ENCODE data around the gene ZIC5.

ZIC5 gene
- 0 to 0.22 reads per million in 2 experiments for total RNA-seq

GRCh38 chr13:99971576-99972189, at the start of gene ZIC5:
ZIC5 (minus strand) TSS chr13:99971767; CDS start chr13:99971603, 164 bp downstream.
- DNase-seq (ENCODE audit: low read depth): no peak

GRCh38 chr13:100019780-100020356, 48.3 kb upstream of the ZIC5 start:
- no peak for DNase-seq (ENCODE audit: low read depth)

- DNase-seq (ENCODE audit: low read depth): no peak
Observed at GRCh38 chr13:100014621-100015020, 43.1 kb upstream of the ZIC5 start.

GRCh38 chr13:99998261-99998660, 26.7 kb upstream of the ZIC5 start:
- DNase-seq (ENCODE audit: low read depth): no peak

GRCh38 chr13:99997702-99998214, 26.2 kb upstream of the ZIC5 start:
- no peak for DNase-seq (ENCODE audit: low read depth)

- DNase-seq (ENCODE audit: low read depth): no peak
Observed at GRCh38 chr13:99996381-99996973, 24.9 kb upstream of the ZIC5 start.

GRCh38 chr13:99995589-99996380, 24.2 kb upstream of the ZIC5 start:
- no peak for DNase-seq (ENCODE audit: low read depth)

GRCh38 chr13:99995104-99995588, 23.6 kb upstream of the ZIC5 start:
- DNase-seq (ENCODE audit: low read depth): no peak

GRCh38 chr13:99994638-99995020, 23.1 kb upstream of the ZIC5 start:
- no peak for DNase-seq (ENCODE audit: low read depth)

- no peak for DNase-seq (ENCODE audit: low read depth)
Observed at GRCh38 chr13:99993660-99994637, 22.4 kb upstream of the ZIC5 start.

- DNase-seq (ENCODE audit: low read depth): no peak
Observed at GRCh38 chr13:99992949-99993351, 21.4 kb upstream of the ZIC5 start.

GRCh38 chr13:99991828-99992775, 20.5 kb upstream of the ZIC5 start:
- DNase-seq (ENCODE audit: low read depth): no peak

GRCh38 chr13:99991013-99991827, 19.7 kb upstream of the ZIC5 start:
- no peak for DNase-seq (ENCODE audit: low read depth)

- DNase-seq (ENCODE audit: low read depth): no peak
Observed at GRCh38 chr13:99990126-99990977, 18.8 kb upstream of the ZIC5 start.

- DNase-seq (ENCODE audit: low read depth): no peak
Observed at GRCh38 chr13:99989276-99990125, 17.9 kb upstream of the ZIC5 start.

GRCh38 chr13:99988529-99989275, 17.1 kb upstream of the ZIC5 start:
- no peak for DNase-seq (ENCODE audit: low read depth)

Measured in T follicular helper cell (primary cell).